ENCODE measurements around the gene CEL.

CEL gene

GRCh38 chr9:133046196-133046899, 15.4 kb upstream of the CEL start:
- TF ChIP-seq CTCF (conservative IDR thresholded peaks at IDR 0.05; ENCODE audit: low read depth, low read length) = no peak
- no peak overlapping the region for H3K4me3 ChIP-seq (ENCODE audit: low read depth, low read length)
- DNase-seq (ENCODE audit: low read depth) = no peak

GRCh38 chr9:133046900-133047295, 14.9 kb upstream of the CEL start:
- TF ChIP-seq CTCF (conservative IDR thresholded peaks at IDR 0.05; ENCODE audit: low read depth, low read length) = no peak

GRCh38 chr9:133048595-133048994, 13.2 kb upstream of the CEL start:
- no peak overlapping the region for H3K4me3 ChIP-seq (ENCODE audit: low read depth, low read length)
- peak; percentile 66 for TF ChIP-seq CTCF (conservative IDR thresholded peaks at IDR 0.05; ENCODE audit: low read depth, low read length)
- peak; percentile 51 for DNase-seq (ENCODE audit: low read depth)

More at GRCh38 chr9:133046900-133047295, 14.9 kb upstream of the CEL start:
- DNase-seq (ENCODE audit: low read depth) = no peak
- no peak overlapping the region for H3K4me3 ChIP-seq (ENCODE audit: low read depth, low read length)

- no peak for DNase-seq (ENCODE audit: low read depth)
- H3K4me3 ChIP-seq (ENCODE audit: low read depth, low read length) = no peak overlapping the region
- TF ChIP-seq CTCF (conservative IDR thresholded peaks at IDR 0.05; ENCODE audit: low read depth, low read length) = no peak
Observed at GRCh38 chr9:133049043-133049442, 12.7 kb upstream of the CEL start.

GRCh38 chr9:133050142-133050541, 11.6 kb upstream of the CEL start:
- no peak overlapping the region for H3K4me3 ChIP-seq (ENCODE audit: low read depth, low read length)
- TF ChIP-seq CTCF (conservative IDR thresholded peaks at IDR 0.05; ENCODE audit: low read depth, low read length) = no peak
- DNase-seq (ENCODE audit: low read depth) = peak; percentile 68

- no peak for TF ChIP-seq CTCF (conservative IDR thresholded peaks at IDR 0.05; ENCODE audit: low read depth, low read length)
- no peak overlapping the region for H3K4me3 ChIP-seq (ENCODE audit: low read depth, low read length)
- peak; percentile 40 for DNase-seq (ENCODE audit: low read depth)
Observed at GRCh38 chr9:133050781-133051180, 11.0 kb upstream of the CEL start.

GRCh38 chr9:133051281-133051900, 10.4 kb upstream of the CEL start:
- no peak for DNase-seq (ENCODE audit: low read depth)
- H3K4me3 ChIP-seq (ENCODE audit: low read depth, low read length) = no peak overlapping the region
- TF ChIP-seq CTCF (conservative IDR thresholded peaks at IDR 0.05; ENCODE audit: low read depth, low read length) = no peak

Measured in choroid plexus epithelial cell (primary cell).